ENCODE data around the gene ZNF394.
A peak's percentile ranks its signal among the peaks of the same experiment; 100 is the strongest.

DNA sequence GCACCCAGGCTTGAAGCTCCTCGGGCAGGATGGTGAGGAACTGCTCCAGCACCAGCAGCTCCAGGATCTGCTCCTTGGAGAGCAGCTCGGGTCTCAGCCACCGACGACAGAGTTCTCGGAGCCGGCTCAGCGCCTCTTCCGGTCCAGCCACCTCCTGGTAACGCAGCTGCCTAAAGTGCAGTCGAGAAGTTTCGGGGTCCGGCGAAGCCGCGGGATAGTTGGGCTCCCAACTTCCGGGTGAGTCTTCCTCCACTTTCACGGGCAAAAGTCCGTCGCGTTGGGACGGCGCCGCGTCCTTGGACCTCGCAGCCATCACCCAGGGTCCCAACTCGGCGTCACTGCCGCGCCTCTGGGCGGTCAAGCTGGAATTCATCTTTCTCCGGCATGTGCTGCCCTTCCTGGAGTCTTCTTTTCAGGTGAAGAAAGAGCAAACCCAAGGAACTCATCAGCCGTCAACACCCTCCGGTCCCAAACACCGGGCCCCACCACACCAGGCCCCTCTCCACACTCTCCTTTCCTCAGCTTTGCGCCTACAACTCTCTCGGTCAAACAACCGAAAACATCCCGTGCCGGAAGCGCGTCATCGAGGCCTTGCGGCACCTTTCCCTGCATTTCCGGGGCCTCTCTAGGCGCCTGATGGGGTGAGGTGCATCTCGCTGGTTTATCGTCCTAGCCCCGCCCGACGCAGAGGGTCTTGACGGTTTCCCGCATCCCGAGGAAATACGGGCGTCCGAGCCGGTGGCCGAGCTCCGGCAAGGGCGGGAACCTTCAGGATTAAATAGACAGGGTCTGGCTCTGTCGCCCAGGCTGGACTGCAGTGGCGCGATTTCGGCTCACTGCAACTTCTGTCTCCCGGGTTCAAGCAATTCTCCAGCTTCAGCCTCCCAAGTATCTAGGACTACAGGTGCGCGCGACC is at the start of gene ZNF394:
- TF ChIP-seq POLR2AphosphoS5 (IDR thresholded peaks at IDR 0.05; ENCODE audit: insufficient read depth, low read depth, low read length) (peak; percentile 66), MYC (IDR thresholded peaks at IDR 0.05; ENCODE audit: low read depth, low read length) (no peak), POLR2A (IDR thresholded peaks at IDR 0.05; ENCODE audit: low read depth, low read length) (peak; percentile 63)
- TF ChIP-seq, protein P1, sequence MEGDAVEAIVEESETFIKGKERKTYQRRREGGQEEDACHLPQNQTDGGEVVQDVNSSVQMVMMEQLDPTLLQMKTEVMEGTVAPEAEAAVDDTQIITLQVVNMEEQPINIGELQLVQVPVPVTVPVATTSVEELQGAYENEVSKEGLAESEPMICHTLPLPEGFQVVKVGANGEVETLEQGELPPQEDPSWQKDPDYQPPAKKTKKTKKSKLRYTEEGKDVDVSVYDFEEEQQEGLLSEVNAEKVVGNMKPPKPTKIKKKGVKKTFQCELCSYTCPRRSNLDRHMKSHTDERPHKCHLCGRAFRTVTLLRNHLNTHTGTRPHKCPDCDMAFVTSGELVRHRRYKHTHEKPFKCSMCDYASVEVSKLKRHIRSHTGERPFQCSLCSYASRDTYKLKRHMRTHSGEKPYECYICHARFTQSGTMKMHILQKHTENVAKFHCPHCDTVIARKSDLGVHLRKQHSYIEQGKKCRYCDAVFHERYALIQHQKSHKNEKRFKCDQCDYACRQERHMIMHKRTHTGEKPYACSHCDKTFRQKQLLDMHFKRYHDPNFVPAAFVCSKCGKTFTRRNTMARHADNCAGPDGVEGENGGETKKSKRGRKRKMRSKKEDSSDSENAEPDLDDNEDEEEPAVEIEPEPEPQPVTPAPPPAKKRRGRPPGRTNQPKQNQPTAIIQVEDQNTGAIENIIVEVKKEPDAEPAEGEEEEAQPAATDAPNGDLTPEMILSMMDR (IDR thresholded peaks at IDR 0.05; ENCODE audit: extremely low read depth in 1 of 2, insufficient read depth in 1 of 2, low read depth in 1 of 2, low read length in 2 of 2): no peak
